Skeletal muscle satellite cell (primary cell): ENCODE results near the gene DUT. TPM values are rescaled to one million over a fixed set of nuclear protein-coding genes. Genes with fewer than 3 reads are reported as not detected.

Source experiments
- H3K27me3 ChIP-seq: 2 replicates; pipeline ENCODE4 v1.7.0; 2013; ENCODE audit warnings: low read length; ENCODE audit not compliant: control insufficient read depth, insufficient read depth
- H3K36me3 ChIP-seq: 2 replicates; pipeline ENCODE4 v1.7.0; 2013; ENCODE audit warnings: mild to moderate bottlenecking, control low read depth, low read length; ENCODE audit not compliant: insufficient read depth
- H3K4me1 ChIP-seq: 2 replicates; pipeline ENCODE4 v1.7.0; 2013; ENCODE audit warnings: low read length; ENCODE audit not compliant: control insufficient read depth, insufficient read depth
- H3K4me2 ChIP-seq: 2 replicates; pipeline ENCODE4 v1.7.0; 2013; ENCODE audit warnings: mild to moderate bottlenecking, low read length
- H3K4me3 ChIP-seq: 2 replicates; pipeline ENCODE4 v1.7.0; 2013; ENCODE audit warnings: low read length
- H3K9ac ChIP-seq: 2 replicates; pipeline ENCODE4 v1.7.0; 2013; ENCODE audit warnings: mild to moderate bottlenecking, low read depth, low read length, moderate library complexity
- H3K9me3 ChIP-seq: replicated peaks from 2 replicates; pipeline ENCODE4 v1.7.0; 2013; ENCODE audit warnings: mild to moderate bottlenecking, control low read depth, low read length
- small RNA-seq: library from RNA; depleted of rRNA; stranded (forward); fragments of <200 nt; gene quantifications from one replicate; pipeline ENCODE3, GENCODE V24; 2012

Gene DUT

GRCh38 chr15:48391950-48392349 is 60.7 kb downstream of the DUT start:
- H3K27me3 ChIP-seq, result no peaks in the 10 kb centered on the region
- H3K9me3 ChIP-seq, result no peaks in the 10 kb centered on the region
- no peak overlapping the region for H3K4me2 ChIP-seq
- no peaks in the 10 kb centered on the region for H3K36me3 ChIP-seq
- no peak overlapping the region for H3K9ac ChIP-seq
- H3K4me1 ChIP-seq, result peaks cover 65% of the 10 kb centered on the region
- H3K4me3 ChIP-seq, result no peak overlapping the region

DNA sequence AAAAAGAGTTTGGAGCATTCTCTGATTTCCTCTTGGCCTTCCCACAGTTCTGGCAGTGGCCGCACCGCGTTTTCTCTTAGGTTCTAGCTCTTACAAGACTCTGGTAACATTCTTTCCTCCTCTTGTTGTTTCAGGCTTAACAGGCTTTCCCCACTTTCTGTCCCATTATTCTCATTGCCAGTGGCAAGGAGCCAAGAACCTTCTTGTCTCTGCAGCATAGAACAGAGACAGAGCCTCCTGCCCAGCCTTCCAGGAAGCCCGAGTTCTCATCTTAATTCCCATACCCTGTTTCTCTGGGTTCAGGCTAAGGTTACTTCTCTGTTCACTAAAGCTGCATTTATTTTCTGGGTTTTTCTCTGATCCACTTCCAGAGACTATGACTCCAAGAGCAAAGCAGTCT is 61.1 kb downstream of the DUT start:
- H3K9ac ChIP-seq, result no peak overlapping the region
- peaks cover 65% of the 10 kb centered on the region for H3K4me1 ChIP-seq

More for the DNA sequence above, 61.1 kb downstream of the DUT start:
- no peak overlapping the region for H3K4me3 ChIP-seq
- no peak overlapping the region for H3K4me2 ChIP-seq
- no peaks in the 10 kb centered on the region for H3K27me3 ChIP-seq
- no peaks in the 10 kb centered on the region for H3K9me3 ChIP-seq
- H3K36me3 ChIP-seq, result no peaks in the 10 kb centered on the region

Small RNA genes within 50 kb of the gene (small RNA-seq; reads per million reads assigned to genes)
- gene RF00019, result not detected
